22Rv1 (cell line): ENCODE measurements around the gene AFF1.

Experiments
- ZFX ChIP-seq: fragments of 450-650 bp; IDR thresholded peaks from 2 replicates; pipeline ENCODE4 v1.6.1; 2017; ENCODE audit warnings: antibody characterized with exemption, borderline replicate concordance
- TF ChIP-seq, protein P1 (sequence below): fragments of 450-650 bp; IDR thresholded peaks from 2 replicates; pipeline ENCODE4 v1.5.1; 2017; ENCODE audit warnings: mild to moderate bottlenecking

DNA sequence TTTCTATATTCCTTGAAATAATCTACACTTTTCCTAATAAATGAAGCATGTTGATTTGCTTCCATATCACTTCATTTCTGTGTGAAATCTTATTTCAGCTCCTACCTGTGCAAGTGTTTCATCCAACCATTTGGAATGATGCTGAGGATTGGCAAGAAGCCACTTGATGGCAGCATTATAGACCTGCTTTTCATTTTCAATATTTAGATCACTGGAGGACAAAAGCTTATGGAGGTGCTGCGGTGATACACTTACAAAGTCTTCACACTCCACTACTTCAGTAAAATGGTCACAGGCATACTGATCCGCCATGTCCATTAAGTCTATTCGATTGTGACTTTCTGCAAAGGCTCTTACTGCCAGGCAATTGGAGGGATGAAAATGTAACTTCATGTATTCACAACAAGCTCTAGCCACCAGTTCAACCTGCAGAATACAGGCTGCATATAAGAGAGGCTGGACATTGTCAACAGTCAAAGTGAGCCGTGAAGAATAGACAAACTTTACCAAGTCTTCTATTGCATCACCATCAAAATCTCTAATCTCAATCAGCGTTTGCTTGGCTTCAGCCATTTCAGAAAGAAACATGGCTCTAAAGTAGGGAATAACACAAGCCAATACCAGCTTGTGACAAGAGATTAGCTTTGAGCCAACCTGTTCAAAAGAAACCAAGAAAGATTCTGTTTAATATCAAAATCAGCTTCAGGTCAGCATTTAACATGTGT is 250.5 kb downstream of the AFF1 start:
- TF ChIP-seq, protein P1, sequence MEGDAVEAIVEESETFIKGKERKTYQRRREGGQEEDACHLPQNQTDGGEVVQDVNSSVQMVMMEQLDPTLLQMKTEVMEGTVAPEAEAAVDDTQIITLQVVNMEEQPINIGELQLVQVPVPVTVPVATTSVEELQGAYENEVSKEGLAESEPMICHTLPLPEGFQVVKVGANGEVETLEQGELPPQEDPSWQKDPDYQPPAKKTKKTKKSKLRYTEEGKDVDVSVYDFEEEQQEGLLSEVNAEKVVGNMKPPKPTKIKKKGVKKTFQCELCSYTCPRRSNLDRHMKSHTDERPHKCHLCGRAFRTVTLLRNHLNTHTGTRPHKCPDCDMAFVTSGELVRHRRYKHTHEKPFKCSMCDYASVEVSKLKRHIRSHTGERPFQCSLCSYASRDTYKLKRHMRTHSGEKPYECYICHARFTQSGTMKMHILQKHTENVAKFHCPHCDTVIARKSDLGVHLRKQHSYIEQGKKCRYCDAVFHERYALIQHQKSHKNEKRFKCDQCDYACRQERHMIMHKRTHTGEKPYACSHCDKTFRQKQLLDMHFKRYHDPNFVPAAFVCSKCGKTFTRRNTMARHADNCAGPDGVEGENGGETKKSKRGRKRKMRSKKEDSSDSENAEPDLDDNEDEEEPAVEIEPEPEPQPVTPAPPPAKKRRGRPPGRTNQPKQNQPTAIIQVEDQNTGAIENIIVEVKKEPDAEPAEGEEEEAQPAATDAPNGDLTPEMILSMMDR, result no peak
- no peak for TF ChIP-seq ZFX
